Stimulated activated CD4-positive, alpha-beta T cell treated with anti-CD3 and anti-CD28 coated beads, Interleukin-12 subunit alpha, Interleukin-12 subunit beta, amount 100 ng/mL, for 24 hours (primary cell): ENCODE measurements around the gene ACSF3.
A peak's percentile ranks its signal among the peaks of the same experiment; 100 is the strongest.

Experiments used
- DNase-seq, 2 experiments: peaks; one replicate each; pipeline ENCODE4 v3.0.0-alpha.2; 2020; ENCODE audit warnings: low read depth in 2 of 2

The ACSF3 gene

GRCh38 chr16:89190150-89190958, 96.7 kb downstream of the ACSF3 start:
- DNase-seq = no peak

- DNase-seq = no peak
Measured at GRCh38 chr16:89191033-89191900, 97.6 kb downstream of the ACSF3 start.

- no peak for DNase-seq
Measured at GRCh38 chr16:89191901-89192185, 98.2 kb downstream of the ACSF3 start.

DNA sequence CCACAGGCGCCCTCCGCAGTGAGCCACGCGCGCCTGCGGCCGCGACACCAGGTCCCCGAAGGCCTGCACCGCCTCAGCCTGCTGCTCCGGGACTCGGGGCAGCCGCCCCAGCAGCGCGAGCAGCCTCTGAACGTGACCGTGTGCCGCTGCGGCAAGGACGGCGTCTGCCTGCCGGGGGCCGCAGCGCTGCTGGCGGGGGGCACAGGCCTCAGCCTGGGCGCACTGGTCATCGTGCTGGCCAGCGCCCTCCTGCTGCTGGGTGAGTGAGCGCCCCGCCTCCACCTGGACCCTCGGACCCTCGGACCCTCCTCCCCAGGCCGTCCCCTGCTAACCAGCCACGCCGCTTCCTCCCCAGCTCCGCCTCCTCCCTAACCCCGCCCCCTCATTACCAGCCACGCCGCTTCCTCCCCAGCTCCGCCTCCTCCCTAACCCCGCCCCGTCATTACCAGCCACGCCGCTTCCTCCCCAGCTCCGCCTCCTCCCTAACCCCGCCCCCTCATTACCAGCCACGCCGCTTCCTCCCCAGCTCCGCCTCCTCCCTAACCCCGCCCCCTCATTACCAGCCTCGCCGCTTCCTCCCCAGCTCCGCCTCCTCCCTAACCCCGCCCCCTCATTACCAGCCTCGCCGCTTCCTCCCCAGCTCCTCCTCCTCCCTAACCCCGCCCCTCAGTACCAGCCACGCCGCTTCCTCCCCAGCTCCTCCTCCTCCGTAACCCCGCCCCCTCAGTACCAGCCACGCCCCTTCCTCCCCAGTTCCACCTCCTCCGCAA, 98.7 kb downstream of the ACSF3 start:
- peak; percentile 58 to 60 for DNase-seq

GRCh38 chr16:89192956-89193575, 99.4 kb downstream of the ACSF3 start:
- DNase-seq = peak; percentile 46 to 55

DNA sequence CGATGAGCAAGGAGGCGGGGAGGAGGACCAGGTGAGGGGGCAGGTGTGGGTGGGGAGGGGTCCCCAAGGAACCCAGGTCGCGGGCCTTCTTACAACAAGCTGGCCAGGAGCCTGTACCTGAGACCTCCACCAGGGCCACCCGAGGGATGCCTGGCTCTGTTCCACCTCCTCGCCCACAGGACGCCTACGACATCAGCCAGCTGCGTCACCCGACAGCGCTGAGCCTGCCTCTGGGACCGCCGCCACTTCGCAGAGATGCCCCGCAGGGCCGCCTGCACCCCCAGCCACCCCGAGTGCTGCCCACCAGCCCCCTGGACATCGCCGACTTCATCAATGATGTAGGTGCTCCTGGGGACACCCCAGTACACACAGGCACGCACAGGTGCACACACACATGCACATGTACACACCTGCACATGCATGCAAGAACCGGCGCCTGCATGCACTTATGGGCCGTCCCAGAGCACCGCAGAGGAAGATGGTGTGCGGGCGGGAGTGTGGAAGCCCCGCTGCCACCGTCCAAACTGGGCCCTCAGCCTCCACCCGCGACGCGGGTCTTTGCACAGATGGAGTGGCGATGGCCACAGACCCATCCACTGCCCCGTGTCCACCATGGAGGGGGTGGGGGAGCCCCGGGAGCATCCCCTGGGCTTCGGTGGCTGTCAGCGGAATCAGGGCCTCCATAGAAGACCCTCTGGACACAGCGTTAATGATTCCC, 100.1 kb downstream of the ACSF3 start:
- no peak for DNase-seq

GRCh38 chr16:89194340-89195311, 101.0 kb downstream of the ACSF3 start:
- no peak for DNase-seq

GRCh38 chr16:89195521-89196171, 102.0 kb downstream of the ACSF3 start:
- no peak for DNase-seq

GRCh38 chr16:89197033-89197632, 103.5 kb downstream of the ACSF3 start:
- DNase-seq = no peak

DNA sequence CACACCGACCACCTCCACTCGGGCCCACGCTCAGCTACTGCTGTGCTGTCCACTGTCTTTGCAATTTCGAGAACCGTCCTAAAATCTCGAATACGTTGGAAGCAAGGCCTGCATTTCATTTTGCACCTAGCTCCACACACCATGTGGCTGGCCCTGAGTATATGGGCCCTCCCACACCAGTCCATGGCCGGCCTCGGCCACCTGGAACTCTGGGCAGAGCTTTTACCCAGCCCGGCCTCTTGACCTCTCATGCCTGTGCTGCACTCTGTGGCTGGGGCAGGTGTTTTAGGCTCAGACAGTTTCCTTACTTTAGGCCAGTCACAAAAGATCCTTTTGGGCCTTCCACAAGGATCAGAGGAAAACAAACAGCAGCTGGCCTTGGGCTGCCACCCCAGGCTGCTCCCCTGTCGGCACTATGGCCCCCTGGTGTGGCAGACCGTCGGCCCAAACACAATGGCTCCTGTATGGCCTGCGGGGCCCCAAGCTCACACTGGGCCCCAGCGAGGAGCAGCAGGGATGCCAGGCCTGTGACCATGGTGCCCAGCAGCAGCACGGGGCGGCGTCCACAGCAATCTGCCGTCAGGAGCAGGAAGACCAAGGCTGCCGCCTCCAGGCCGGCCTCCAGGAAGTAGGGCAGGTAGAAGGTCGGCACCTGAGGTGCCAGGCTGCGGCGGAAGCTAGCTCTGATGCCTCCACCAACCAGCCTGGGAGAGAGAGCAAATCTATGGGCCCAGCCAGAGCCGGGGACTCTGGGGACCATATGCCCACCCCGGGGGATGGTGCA, 104.2 kb downstream of the ACSF3 start:
- no peak for DNase-seq

DNA sequence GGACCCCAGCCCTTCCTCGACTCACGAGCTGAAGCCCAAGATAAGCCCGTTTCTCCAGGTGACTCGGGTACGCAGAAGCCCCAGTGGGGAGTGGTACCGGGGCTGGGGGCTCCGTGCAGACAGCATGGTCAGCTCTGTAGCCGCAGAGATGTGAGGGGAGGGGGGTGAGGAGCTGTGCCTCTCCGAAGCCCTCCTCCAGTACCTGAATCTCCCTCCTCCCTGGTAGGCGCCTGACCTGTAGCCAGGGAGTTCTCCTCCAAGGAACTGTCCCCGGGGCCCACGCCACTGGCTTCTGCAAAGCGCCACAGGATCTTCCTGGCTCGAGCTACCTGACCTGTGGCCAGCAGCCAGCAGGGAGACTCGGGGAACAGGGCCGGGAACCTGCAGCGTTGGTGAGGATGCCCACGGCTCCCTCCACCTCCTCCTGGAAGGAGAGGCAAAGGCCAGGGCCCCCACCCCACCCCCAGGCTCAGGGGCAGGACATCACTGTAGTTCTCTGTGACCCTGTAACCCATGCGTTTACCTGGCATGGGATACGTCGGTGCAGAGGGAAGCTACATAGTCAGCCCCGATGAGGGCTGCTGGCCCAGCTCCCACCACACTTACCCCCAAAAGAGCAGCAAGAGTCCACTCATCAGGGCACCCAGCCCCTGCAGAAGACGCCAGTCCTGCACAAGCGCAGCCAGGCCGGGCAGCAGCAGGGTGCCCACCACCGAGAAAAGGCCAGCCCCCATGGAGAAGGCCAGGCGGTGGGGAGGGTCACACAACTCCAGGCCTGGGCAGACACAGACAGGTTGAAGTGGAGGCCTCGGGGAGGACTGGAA, 105.0 kb downstream of the ACSF3 start:
- DNase-seq = no peak

GRCh38 chr16:89199241-89200123, 105.8 kb downstream of the ACSF3 start:
- no peak for DNase-seq

- no peak for DNase-seq
Measured at GRCh38 chr16:89200124-89200849, 106.6 kb downstream of the ACSF3 start, which contains the start of gene SLC22A31. Gene SLC22A31 (minus strand): TSS chr16:89200537. CDS start chr16:89200501, 36 bp downstream.

- DNase-seq = no peak
Measured at GRCh38 chr16:89200850-89201411, 107.3 kb downstream of the ACSF3 start.
